ENCODE results near the gene PSEN1.
"Not testable (repeated sequence)": the region's sequence is repeated elsewhere in the genome, so short reads cannot be mapped to it uniquely, and the experiment has no call there.

- not testable (repeated sequence) for TF ChIP-seq CTCF (IDR thresholded peaks at IDR 0.05; ENCODE audit: control extremely low read depth in 1 of 3, insufficient read depth in 1 of 3, low read depth in 1 of 3, low read length in 3 of 3); EZH2 (IDR thresholded peaks at IDR 0.05; ENCODE audit: low read depth, low read length, severe bottlenecking); JUND (IDR thresholded peaks at IDR 0.05; ENCODE audit: low read length); POLR2A (IDR thresholded peaks at IDR 0.05; ENCODE audit: control extremely low read depth in 1 of 2, low read depth in 2 of 2, low read length in 2 of 2); POLR2AphosphoS5 (IDR thresholded peaks at IDR 0.05; ENCODE audit: low read depth, low read length); EP300 (IDR thresholded peaks at IDR 0.05; ENCODE audit: borderline replicate concordance in 1 of 2, low read depth in 2 of 2, low read length in 2 of 2); SIN3A (conservative IDR thresholded peaks at IDR 0.05 in 1 of 2, IDR thresholded peaks at IDR 0.05 in 1 of 2; ENCODE audit: low read depth in 1 of 2, low read length in 2 of 2); GTF2F1 (IDR thresholded peaks at IDR 0.05; ENCODE audit: borderline replicate concordance, low read depth, low read length); RXRA (IDR thresholded peaks at IDR 0.05; ENCODE audit: insufficient read depth, low read depth, low read length); BACH1 (IDR thresholded peaks at IDR 0.05; ENCODE audit: low read length); TBP (IDR thresholded peaks at IDR 0.05; ENCODE audit: low read depth, low read length); RAD21 (IDR thresholded peaks at IDR 0.05 in 1 of 2, conservative IDR thresholded peaks at IDR 0.05 in 1 of 2; ENCODE audit: low read depth in 2 of 2, low read length in 2 of 2)
Measured at GRCh38 chr14:73194306-73194705, 58.0 kb downstream of the PSEN1 start.

All from H1 (cell line).